Nephron (organoid): ENCODE results near the gene KLHDC10.

Experiments used
- H3K27ac Mint-ChIP-seq, 3 experiments: 2 replicates each; pipeline ENCODE4 v1.8.0; 2020; ENCODE audit warnings: mixed read lengths in 3 of 3, mild to moderate bottlenecking in 2 of 3, moderate library complexity in 1 of 3
- H3K27me3 Mint-ChIP-seq: 2 replicates; pipeline ENCODE4 v1.8.0; 2021; ENCODE audit warnings: low read depth, mild to moderate bottlenecking, moderate library complexity, mixed read lengths
- H3K36me3 Mint-ChIP-seq: 2 replicates; pipeline ENCODE4 v1.8.0; 2020; ENCODE audit warnings: low read depth, mixed read lengths
- H3K4me1 Mint-ChIP-seq: 2 replicates; pipeline ENCODE4 v1.8.0; 2020; ENCODE audit warnings: mixed read lengths
- H3K4me3 Mint-ChIP-seq, 3 experiments: 2 replicates each; pipeline ENCODE4 v1.8.0; 2020; ENCODE audit warnings: mild to moderate bottlenecking in 3 of 3, mixed read lengths in 3 of 3, moderate library complexity in 2 of 3
- H3K9me3 Mint-ChIP-seq: 2 replicates; pipeline ENCODE4 v1.8.0; 2020; ENCODE audit warnings: mixed read lengths
- CTCF ChIP-seq, 3 experiments: fragments of 200-600 bp; sonication (generic); IDR thresholded peaks; one replicate each; pipeline ENCODE4 v1.5.0; 2021; ENCODE audit warnings: antibody characterized with exemption in 3 of 3; ENCODE audit not compliant: unreplicated experiment in 3 of 3

Gene KLHDC10

GRCh38 chr7:130134726-130135125 lies 64.4 kb downstream of the KLHDC10 start:
- no peaks in the 10 kb centered on the region for H3K9me3 Mint-ChIP-seq
- H3K36me3 Mint-ChIP-seq, result peaks cover 75% of the 10 kb centered on the region
- peaks cover 38% of the 10 kb centered on the region for H3K4me1 Mint-ChIP-seq
- H3K4me3 Mint-ChIP-seq, result no peak overlapping the region
- no peak overlapping the region for H3K27ac Mint-ChIP-seq
- no peaks in the 10 kb centered on the region for H3K27me3 Mint-ChIP-seq
- no peak for TF ChIP-seq CTCF (IDR thresholded peaks at IDR 0.05; ENCODE audit: unreplicated experiment in 3 of 3)

GRCh38 chr7:130135208-130136205 lies 65.2 kb downstream of the KLHDC10 start:
- TF ChIP-seq CTCF (IDR thresholded peaks at IDR 0.05; ENCODE audit: unreplicated experiment in 3 of 3), result no peak
- H3K4me3 Mint-ChIP-seq, result no peak overlapping the region
- H3K36me3 Mint-ChIP-seq, result peaks cover 67% of the 10 kb centered on the region
- H3K9me3 Mint-ChIP-seq, result no peaks in the 10 kb centered on the region
- H3K27ac Mint-ChIP-seq, result peak overlapping the region in 1 of 3 experiments; percentile 41
- H3K27me3 Mint-ChIP-seq, result no peaks in the 10 kb centered on the region
- peaks cover 39% of the 10 kb centered on the region for H3K4me1 Mint-ChIP-seq

GRCh38 chr7:130136579-130137167 lies 66.3 kb downstream of the KLHDC10 start:
- H3K4me1 Mint-ChIP-seq, result peaks cover 36% of the 10 kb centered on the region
- H3K9me3 Mint-ChIP-seq, result no peaks in the 10 kb centered on the region
- no peaks in the 10 kb centered on the region for H3K27me3 Mint-ChIP-seq
- H3K4me3 Mint-ChIP-seq, result no peak overlapping the region
- H3K27ac Mint-ChIP-seq, result peak overlapping the region in 1 of 3 experiments; percentile 41
- H3K36me3 Mint-ChIP-seq, result peaks cover 55% of the 10 kb centered on the region
- TF ChIP-seq CTCF (IDR thresholded peaks at IDR 0.05; ENCODE audit: unreplicated experiment in 3 of 3), result no peak

- no peak overlapping the region for H3K4me3 Mint-ChIP-seq
- peaks cover 50% of the 10 kb centered on the region for H3K36me3 Mint-ChIP-seq
- no peak for TF ChIP-seq CTCF (IDR thresholded peaks at IDR 0.05; ENCODE audit: unreplicated experiment in 3 of 3)
- no peaks in the 10 kb centered on the region for H3K9me3 Mint-ChIP-seq
- H3K4me1 Mint-ChIP-seq, result peaks cover 32% of the 10 kb centered on the region
- no peaks in the 10 kb centered on the region for H3K27me3 Mint-ChIP-seq
- no peak overlapping the region for H3K27ac Mint-ChIP-seq
These were observed 66.9 kb downstream of the KLHDC10 start for GRCh38 chr7:130137207-130137606.

GRCh38 chr7:130139193-130139960 lies 69.0 kb downstream of the KLHDC10 start:
- Mint-ChIP-seq H3K27me3 (no peaks in the 10 kb centered on the region), H3K4me1 (peaks cover 39% of the 10 kb centered on the region), H3K27ac (peak overlapping the region; percentile 89 to 97 (median 96)), H3K9me3 (no peaks in the 10 kb centered on the region), H3K36me3 (peaks cover 34% of the 10 kb centered on the region), H3K4me3 (peak overlapping the region; percentile 45 to 55 (median 49))
- TF ChIP-seq CTCF (IDR thresholded peaks at IDR 0.05; ENCODE audit: unreplicated experiment in 3 of 3), result no peak
